ENCODE results near the gene NR5A2. TPM values are rescaled to one million over a fixed set of nuclear protein-coding genes. Genes with fewer than 3 reads are reported as not detected.
A peak's percentile ranks its signal among the peaks of the same experiment; 100 is the strongest.

The NR5A2 gene
- total RNA-seq, 1 donor from 2014 or later = 12.7 TPM

- Histone ChIP-seq H3K4me3 (no peak overlapping the region), H3K27me3 (peaks cover 15% of the 10 kb centered on the region), H3K9me3 (no peaks in the 10 kb centered on the region), H3K27ac (no peak overlapping the region), H3K4me1 (peaks cover 9 to 13% of the 10 kb centered on the region in 2 donors), H3K36me3 (no peaks in the 10 kb centered on the region)
- intact Hi-C loops (cut with DNase I) = no loop called here
- DNase-seq (ENCODE audit: low spot score in 2 of 2) = no peak
- no peak for TF ChIP-seq CTCF (IDR thresholded peaks at IDR 0.05)
Observed at GRCh38 chr1:200036619-200037270, 9.2 kb downstream of the NR5A2 start.

GRCh38 chr1:200037501-200037900 is 10.0 kb downstream of the NR5A2 start:
- H3K9me3 ChIP-seq = no peaks in the 10 kb centered on the region
- no peak for TF ChIP-seq CTCF (IDR thresholded peaks at IDR 0.05)

GRCh38 chr1:200037904-200038303 is 10.4 kb downstream of the NR5A2 start:
- intact Hi-C loops (cut with DNase I) = no loop called here
- Histone ChIP-seq H3K36me3 (no peaks in the 10 kb centered on the region), H3K27me3 (peaks cover 19% of the 10 kb centered on the region), H3K27ac (no peak overlapping the region), H3K4me3 (no peak overlapping the region), H3K4me1 (peaks cover 9 to 17% of the 10 kb centered on the region in 2 donors), H3K9me3 (no peaks in the 10 kb centered on the region)
- TF ChIP-seq CTCF (IDR thresholded peaks at IDR 0.05) = no peak
- no peak for DNase-seq (ENCODE audit: low spot score in 2 of 2)

More at GRCh38 chr1:200037501-200037900, 10.0 kb downstream of the NR5A2 start:
- peaks cover 9 to 14% of the 10 kb centered on the region in 2 donors for H3K4me1 ChIP-seq
- no peak overlapping the region for H3K27ac ChIP-seq
- no peak for DNase-seq (ENCODE audit: low spot score in 2 of 2)
- no peak overlapping the region for H3K4me3 ChIP-seq
- H3K36me3 ChIP-seq = no peaks in the 10 kb centered on the region
- peaks cover 16% of the 10 kb centered on the region for H3K27me3 ChIP-seq
- intact Hi-C loops (cut with DNase I) = no loop called here

GRCh38 chr1:200038325-200038980 is 10.9 kb downstream of the NR5A2 start:
- Histone ChIP-seq H3K9me3 (no peaks in the 10 kb centered on the region), H3K27ac (no peak overlapping the region), H3K4me1 (peaks cover 9 to 17% of the 10 kb centered on the region in 2 donors), H3K4me3 (peak overlapping the region; percentile 61 to 69), H3K36me3 (no peaks in the 10 kb centered on the region), H3K27me3 (peaks cover 24% of the 10 kb centered on the region)
- intact Hi-C loops (cut with DNase I) = no loop called here
- DNase-seq (ENCODE audit: low spot score in 2 of 2) = no peak
- no peak for TF ChIP-seq CTCF (IDR thresholded peaks at IDR 0.05)

- Histone ChIP-seq H3K27ac (no peak overlapping the region), H3K4me1 (peaks cover 9 to 17% of the 10 kb centered on the region in 2 donors)
- TF ChIP-seq CTCF (IDR thresholded peaks at IDR 0.05) = no peak
Observed at GRCh38 chr1:200038981-200039848, 11.7 kb downstream of the NR5A2 start.

More at GRCh38 chr1:200038981-200039848, 11.7 kb downstream of the NR5A2 start:
- Histone ChIP-seq H3K9me3 (no peaks in the 10 kb centered on the region), H3K27me3 (peaks cover 24% of the 10 kb centered on the region), H3K36me3 (no peaks in the 10 kb centered on the region), H3K4me3 (peak overlapping the region; percentile 61 to 69)
- no peak for DNase-seq (ENCODE audit: low spot score in 2 of 2)
- intact Hi-C loops (cut with DNase I) = no loop called here

Data from ascending aorta (tissue), 2 donors.